22Rv1 (cell line): ENCODE data around the gene SIRT2.

Source experiments
- ZFX ChIP-seq: fragments of 450-650 bp; IDR thresholded peaks from 2 replicates; pipeline ENCODE4 v1.6.1; 2017; ENCODE audit warnings: antibody characterized with exemption, borderline replicate concordance
- TF ChIP-seq, protein P1 (sequence below): fragments of 450-650 bp; IDR thresholded peaks from 2 replicates; pipeline ENCODE4 v1.5.1; 2017; ENCODE audit warnings: mild to moderate bottlenecking

DNA sequence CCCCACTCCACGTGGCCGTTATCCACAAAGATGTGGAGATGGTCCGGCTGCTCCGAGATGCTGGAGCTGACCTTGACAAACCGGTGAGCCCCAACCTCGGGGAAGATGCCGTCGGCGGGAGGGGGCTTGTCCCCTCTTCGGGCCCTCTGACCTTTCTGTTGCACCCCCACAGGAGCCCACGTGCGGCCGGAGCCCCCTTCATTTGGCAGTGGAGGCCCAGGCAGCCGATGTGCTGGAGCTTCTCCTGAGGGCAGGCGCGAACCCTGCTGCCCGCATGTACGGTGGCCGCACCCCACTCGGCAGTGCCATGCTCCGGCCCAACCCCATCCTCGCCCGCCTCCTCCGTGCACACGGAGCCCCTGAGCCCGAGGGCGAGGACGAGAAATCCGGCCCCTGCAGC is 7.8 kb upstream of the SIRT2 start:
- TF ChIP-seq, protein P1, sequence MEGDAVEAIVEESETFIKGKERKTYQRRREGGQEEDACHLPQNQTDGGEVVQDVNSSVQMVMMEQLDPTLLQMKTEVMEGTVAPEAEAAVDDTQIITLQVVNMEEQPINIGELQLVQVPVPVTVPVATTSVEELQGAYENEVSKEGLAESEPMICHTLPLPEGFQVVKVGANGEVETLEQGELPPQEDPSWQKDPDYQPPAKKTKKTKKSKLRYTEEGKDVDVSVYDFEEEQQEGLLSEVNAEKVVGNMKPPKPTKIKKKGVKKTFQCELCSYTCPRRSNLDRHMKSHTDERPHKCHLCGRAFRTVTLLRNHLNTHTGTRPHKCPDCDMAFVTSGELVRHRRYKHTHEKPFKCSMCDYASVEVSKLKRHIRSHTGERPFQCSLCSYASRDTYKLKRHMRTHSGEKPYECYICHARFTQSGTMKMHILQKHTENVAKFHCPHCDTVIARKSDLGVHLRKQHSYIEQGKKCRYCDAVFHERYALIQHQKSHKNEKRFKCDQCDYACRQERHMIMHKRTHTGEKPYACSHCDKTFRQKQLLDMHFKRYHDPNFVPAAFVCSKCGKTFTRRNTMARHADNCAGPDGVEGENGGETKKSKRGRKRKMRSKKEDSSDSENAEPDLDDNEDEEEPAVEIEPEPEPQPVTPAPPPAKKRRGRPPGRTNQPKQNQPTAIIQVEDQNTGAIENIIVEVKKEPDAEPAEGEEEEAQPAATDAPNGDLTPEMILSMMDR = no peak
- no peak for TF ChIP-seq ZFX
